ENCODE measurements around the gene IGFL4. TPM values are rescaled to one million over a fixed set of nuclear protein-coding genes. Genes with fewer than 3 reads are reported as not detected.

The IGFL4 gene
- total RNA-seq, 2 donors from 2014 or later = 0.33 to 0.60 TPM

DNA sequence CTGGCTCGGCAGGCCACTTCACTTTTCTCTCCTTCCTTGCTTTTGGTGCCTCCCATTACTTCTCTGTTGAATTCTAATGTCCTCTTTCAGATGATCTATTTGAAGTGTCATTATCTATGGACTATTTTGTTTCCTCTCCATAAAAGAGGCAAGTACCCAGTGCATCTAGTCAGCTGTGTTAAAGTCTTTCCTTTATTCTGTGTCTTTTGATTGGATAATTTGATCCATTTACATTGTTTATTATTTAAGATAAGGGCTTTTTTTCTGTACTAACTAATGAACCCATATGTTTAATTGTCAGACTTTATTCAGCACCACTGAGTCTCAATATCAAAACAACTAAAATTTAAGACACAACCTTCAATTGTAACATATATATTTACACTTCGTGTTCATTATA is 47.3 kb upstream of the IGFL4 start:
- H3K4me3 Mint-ChIP-seq = no peak overlapping the region
- H3K4me1 Mint-ChIP-seq = no peaks in the 10 kb centered on the region
- Histone ChIP-seq H3K9me3 (ENCODE audit: control insufficient read depth, low read length) (peaks cover 59% of the 10 kb centered on the region), H3K9ac (ENCODE audit: extremely low read depth, low read length, poor library complexity, severe bottlenecking) (no peak overlapping the region), H3K27ac (ENCODE audit: low read depth, low read length) (no peak overlapping the region), H3K27me3 (ENCODE audit: control insufficient read depth, insufficient read depth, low read length, poor library complexity, severe bottlenecking) (no peaks in the 10 kb centered on the region), H3K4me3 (ENCODE audit: low read length) (no peak overlapping the region), H3K4me1 (ENCODE audit: control insufficient read depth, insufficient read depth, low read length) (no peaks in the 10 kb centered on the region), H3K36me3 (ENCODE audit: control insufficient read depth, insufficient read depth, low read length) (no peaks in the 10 kb centered on the region)
- 88 to 95% methylated on average over 1 to 2 of the region's 2 CpGs for WGBS, 2 experiments (ENCODE audit: insufficient coverage in 1 of 2, insufficient read length in 1 of 2)
- peaks cover 39% of the 10 kb centered on the region for H3K27me3 Mint-ChIP-seq (ENCODE audit: insufficient read depth)
- TF ChIP-seq, protein P1, sequence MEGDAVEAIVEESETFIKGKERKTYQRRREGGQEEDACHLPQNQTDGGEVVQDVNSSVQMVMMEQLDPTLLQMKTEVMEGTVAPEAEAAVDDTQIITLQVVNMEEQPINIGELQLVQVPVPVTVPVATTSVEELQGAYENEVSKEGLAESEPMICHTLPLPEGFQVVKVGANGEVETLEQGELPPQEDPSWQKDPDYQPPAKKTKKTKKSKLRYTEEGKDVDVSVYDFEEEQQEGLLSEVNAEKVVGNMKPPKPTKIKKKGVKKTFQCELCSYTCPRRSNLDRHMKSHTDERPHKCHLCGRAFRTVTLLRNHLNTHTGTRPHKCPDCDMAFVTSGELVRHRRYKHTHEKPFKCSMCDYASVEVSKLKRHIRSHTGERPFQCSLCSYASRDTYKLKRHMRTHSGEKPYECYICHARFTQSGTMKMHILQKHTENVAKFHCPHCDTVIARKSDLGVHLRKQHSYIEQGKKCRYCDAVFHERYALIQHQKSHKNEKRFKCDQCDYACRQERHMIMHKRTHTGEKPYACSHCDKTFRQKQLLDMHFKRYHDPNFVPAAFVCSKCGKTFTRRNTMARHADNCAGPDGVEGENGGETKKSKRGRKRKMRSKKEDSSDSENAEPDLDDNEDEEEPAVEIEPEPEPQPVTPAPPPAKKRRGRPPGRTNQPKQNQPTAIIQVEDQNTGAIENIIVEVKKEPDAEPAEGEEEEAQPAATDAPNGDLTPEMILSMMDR (conservative IDR thresholded peaks at IDR 0.05) = no peak
- peaks cover 44% of the 10 kb centered on the region for H3K9me3 Mint-ChIP-seq
- H3K27ac Mint-ChIP-seq = no peak overlapping the region
- DNase-seq = no peak
- no peaks in the 10 kb centered on the region for H3K36me3 Mint-ChIP-seq (ENCODE audit: low read depth)

DNA sequence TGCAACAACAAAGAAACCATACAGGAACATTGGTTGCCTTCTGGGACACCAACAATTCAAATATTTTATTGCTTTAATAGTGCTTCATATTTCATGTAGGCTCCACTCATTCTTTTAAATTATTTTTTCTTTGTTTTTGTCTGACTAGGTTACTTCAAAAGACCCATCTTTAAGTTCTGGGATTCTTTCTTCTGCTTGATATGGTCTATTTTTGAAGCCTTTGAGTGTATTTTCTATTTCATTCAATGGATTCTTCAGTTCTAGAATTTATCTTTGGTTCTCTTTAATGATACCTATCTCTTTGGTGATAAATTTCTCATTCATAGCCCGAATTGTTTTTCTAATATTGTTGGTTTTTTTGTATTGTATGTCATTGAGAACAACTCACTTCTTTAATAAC is 45.1 kb upstream of the IGFL4 start:
- Histone ChIP-seq H3K36me3 (ENCODE audit: control insufficient read depth, insufficient read depth, low read length) (no peaks in the 10 kb centered on the region), H3K4me1 (ENCODE audit: control insufficient read depth, insufficient read depth, low read length) (no peaks in the 10 kb centered on the region), H3K9ac (ENCODE audit: extremely low read depth, low read length, poor library complexity, severe bottlenecking) (no peak overlapping the region), H3K27ac (ENCODE audit: low read depth, low read length) (no peak overlapping the region), H3K4me3 (ENCODE audit: low read length) (no peak overlapping the region), H3K27me3 (ENCODE audit: control insufficient read depth, insufficient read depth, low read length, poor library complexity, severe bottlenecking) (no peaks in the 10 kb centered on the region), H3K9me3 (ENCODE audit: control insufficient read depth, low read length) (peaks cover 81% of the 10 kb centered on the region)
- no peaks in the 10 kb centered on the region for H3K36me3 Mint-ChIP-seq (ENCODE audit: low read depth)
- H3K4me1 Mint-ChIP-seq = peaks cover 2% of the 10 kb centered on the region
- H3K9me3 Mint-ChIP-seq = peaks cover 54% of the 10 kb centered on the region
- H3K27ac Mint-ChIP-seq = no peak overlapping the region
- H3K4me3 Mint-ChIP-seq = no peak overlapping the region
- DNase-seq = no peak
- whole genome bisulfite sequencing, 2 experiments (ENCODE audit: insufficient coverage in 1 of 2, insufficient read length in 1 of 2) = no CpG with 5 or more reads among the region's 1 CpG
- H3K27me3 Mint-ChIP-seq (ENCODE audit: insufficient read depth) = peaks cover 39% of the 10 kb centered on the region
- TF ChIP-seq, protein P1 (conservative IDR thresholded peaks at IDR 0.05) = no peak

DNA sequence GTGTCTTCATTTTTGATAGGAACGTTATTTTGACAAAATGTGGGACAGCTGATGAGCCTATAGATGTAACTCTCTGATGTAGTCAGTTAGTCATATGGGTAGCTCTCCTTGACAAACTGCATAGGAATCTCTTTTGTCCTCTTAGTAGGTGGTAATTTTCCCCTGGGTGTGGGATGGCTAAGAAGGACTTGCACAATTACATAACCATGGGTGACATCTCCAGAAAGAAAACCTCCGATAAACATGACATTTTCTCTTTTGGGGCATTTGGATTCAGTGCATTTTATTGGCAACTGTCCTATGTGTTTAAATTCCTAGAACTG is 41.9 kb upstream of the IGFL4 start:
- TF ChIP-seq, protein P1 (conservative IDR thresholded peaks at IDR 0.05) = no peak
- Mint-ChIP-seq H3K36me3 (ENCODE audit: low read depth) (no peaks in the 10 kb centered on the region), H3K27me3 (ENCODE audit: insufficient read depth) (peaks cover 46% of the 10 kb centered on the region), H3K4me1 (peaks cover 2% of the 10 kb centered on the region), H3K4me3 (no peak overlapping the region), H3K9me3 (peaks cover 52% of the 10 kb centered on the region), H3K27ac (no peak overlapping the region)
- WGBS, 2 experiments (ENCODE audit: insufficient coverage in 1 of 2, insufficient read length in 1 of 2) = 50 to 63% methylated on average over 1 to 2 of the region's 2 CpGs
- Histone ChIP-seq H3K27ac (ENCODE audit: low read depth, low read length) (no peak overlapping the region), H3K4me1 (ENCODE audit: control insufficient read depth, insufficient read depth, low read length) (no peaks in the 10 kb centered on the region), H3K9me3 (ENCODE audit: control insufficient read depth, low read length) (peaks cover 56% of the 10 kb centered on the region), H3K27me3 (ENCODE audit: control insufficient read depth, insufficient read depth, low read length, poor library complexity, severe bottlenecking) (no peaks in the 10 kb centered on the region), H3K36me3 (ENCODE audit: control insufficient read depth, insufficient read depth, low read length) (no peaks in the 10 kb centered on the region), H3K9ac (ENCODE audit: extremely low read depth, low read length, poor library complexity, severe bottlenecking) (no peak overlapping the region), H3K4me3 (ENCODE audit: low read length) (no peak overlapping the region)
- DNase-seq = no peak

Data from endodermal cell (in vitro differentiated cells).